ENCODE measurements around the gene MEP1B.
"Not testable (repeated sequence)": the region's sequence is repeated elsewhere in the genome, so short reads cannot be mapped to it uniquely, and the experiment has no call there.

MEP1B gene

GRCh38 chr18:32209685-32210445, 20.0 kb downstream of the MEP1B start:
- DNase-seq: no peak

GRCh38 chr18:32213693-32214092, 23.9 kb downstream of the MEP1B start:
- DNase-seq: no peak

- DNase-seq: no peak
These were observed 26.6 kb downstream of the MEP1B start for GRCh38 chr18:32216390-32216789.

- DNase-seq: no peak
These were observed 29.7 kb downstream of the MEP1B start for GRCh38 chr18:32219431-32220018.

- DNase-seq: not testable (repeated sequence)
These were observed 43.5 kb downstream of the MEP1B start for GRCh38 chr18:32233348-32233747.

GRCh38 chr18:32237049-32237448, 47.2 kb downstream of the MEP1B start:
- DNase-seq: peak; percentile 12

GRCh38 chr18:32238635-32239268, 48.9 kb downstream of the MEP1B start:
- DNase-seq: no peak

- no peak for DNase-seq
These were observed 52.6 kb downstream of the MEP1B start for GRCh38 chr18:32242395-32242794.

GRCh38 chr18:32243358-32243757, 53.5 kb downstream of the MEP1B start:
- DNase-seq: no peak

GRCh38 chr18:32244881-32245280, 55.0 kb downstream of the MEP1B start:
- DNase-seq: no peak

GRCh38 chr18:32249147-32249929, 59.5 kb downstream of the MEP1B start:
- DNase-seq: no peak

- no peak for DNase-seq
These were observed 61.6 kb downstream of the MEP1B start for GRCh38 chr18:32251466-32251865.

GRCh38 chr18:32252141-32252860, 62.5 kb downstream of the MEP1B start:
- no peak for DNase-seq

GRCh38 chr18:32255570-32255969, 65.7 kb downstream of the MEP1B start:
- no peak for DNase-seq

GRCh38 chr18:32257084-32257785, 67.4 kb downstream of the MEP1B start:
- no peak for DNase-seq

- DNase-seq: no peak
These were observed 68.3 kb downstream of the MEP1B start for GRCh38 chr18:32258148-32258547.

GRCh38 chr18:32258558-32259204, 68.8 kb downstream of the MEP1B start:
- no peak for DNase-seq

- DNase-seq: no peak
These were observed 69.7 kb downstream of the MEP1B start for GRCh38 chr18:32259553-32259952.

GRCh38 chr18:32261003-32261402, 71.2 kb downstream of the MEP1B start:
- DNase-seq: no peak

GRCh38 chr18:32262092-32262491, 72.3 kb downstream of the MEP1B start:
- no peak for DNase-seq

- no peak for DNase-seq
These were observed 74.6 kb downstream of the MEP1B start for GRCh38 chr18:32264401-32264800.

GRCh38 chr18:32267463-32267862, 77.6 kb downstream of the MEP1B start:
- no peak for DNase-seq

Measured in hematopoietic multipotent progenitor cell treated with erythropoietin and hydrocortisone succinate and interleukin-3 and kit ligand, for 8 days (in vitro differentiated cells).